GM10266 (cell line): ENCODE results near the gene ABCB10.
A peak's percentile ranks its signal among the peaks of the same experiment; 100 is the strongest.

Experiments used
- DNase-seq: peaks from one replicate; pipeline ENCODE4 v3.0.0; 2012; ENCODE audit errors: extremely low spot score
- CTCF ChIP-seq: IDR thresholded peaks from 2 replicates; pipeline ENCODE4 v1.5.1; 2012; ENCODE audit warnings: mild to moderate bottlenecking, low read depth; ENCODE audit not compliant: control insufficient read depth, insufficient read depth; ENCODE audit errors: missing control alignments

ABCB10 gene

GRCh38 chr1:229508823-229509337, 49.6 kb downstream of the ABCB10 start:
- TF ChIP-seq CTCF: no peak
- DNase-seq: no peak

GRCh38 chr1:229507951-229508822, 50.3 kb downstream of the ABCB10 start, which contains the start of gene NUP133:
Gene NUP133, minus strand, starts transcription at chr1:229508341. Its CDS starts 92 bp downstream, at chr1:229508249.
- TF ChIP-seq CTCF: no peak
- peak; percentile 88 for DNase-seq

- DNase-seq: no peak
Measured at GRCh38 chr1:229507502-229507901, 51.0 kb downstream of the ABCB10 start.

GRCh38 chr1:229506633-229507032, 51.9 kb downstream of the ABCB10 start:
- TF ChIP-seq CTCF: no peak
- no peak for DNase-seq

More at GRCh38 chr1:229507502-229507901, 51.0 kb downstream of the ABCB10 start:
- TF ChIP-seq CTCF: no peak

- no peak for DNase-seq
- no peak for TF ChIP-seq CTCF
Measured at GRCh38 chr1:229495782-229496181, 62.7 kb downstream of the ABCB10 start.

- TF ChIP-seq CTCF: no peak
- no peak for DNase-seq
Measured at GRCh38 chr1:229487181-229487580, 71.3 kb downstream of the ABCB10 start.

GRCh38 chr1:229485318-229485717, 73.2 kb downstream of the ABCB10 start:
- TF ChIP-seq CTCF: no peak
- DNase-seq: no peak
